K562 (cell line): ENCODE results near the gene KATNB1. TPM values are rescaled to one million over a fixed set of nuclear protein-coding genes. Genes with fewer than 3 reads are reported as not detected.
A peak's percentile ranks its signal among the peaks of the same experiment; 100 is the strongest.

Experiments
- ATF7 ChIP-seq: fragments of 450-650 bp; IDR thresholded peaks from 2 replicates; pipeline ENCODE4 v1.7.1; 2014; ENCODE audit warnings: mild to moderate bottlenecking, moderate library complexity
- MEIS2 ChIP-seq: fragments of 450-650 bp; IDR thresholded peaks from 2 replicates; pipeline ENCODE4 v1.6.1; 2014; ENCODE audit warnings: mild to moderate bottlenecking; ENCODE audit not compliant: partially characterized antibody
- NCOA6 ChIP-seq: fragments of 450-650 bp; IDR thresholded peaks from 2 replicates; pipeline ENCODE4 v1.6.1; 2017; ENCODE audit warnings: mild to moderate bottlenecking
- PML ChIP-seq: IDR thresholded peaks from 2 replicates; pipeline ENCODE4 v1.6.1; 2012; ENCODE audit warnings: low read length, inconsistent platforms
- ZNF175 ChIP-seq: fragments of 200-800 bp; sonication (Bioruptor generic); IDR thresholded peaks from 2 replicates; pipeline ENCODE4 v1.6.1; 2016; ENCODE audit warnings: low read depth, mild to moderate bottlenecking, missing genetic modification characterization, missing compliant biosample characterization
- polyA plus RNA-seq, 8 experiments: library from polyadenylated mRNA; depleted of rRNA in 4 of 8; stranded (reverse) in 5 of 8; unstranded in 3 of 8; fragments of >200 nt; fragmentation: Nextera tagmentation in 2 of 8; fragmentation: Illumina TruSeq in 1 of 8; extraction: Ambion mirVana in 2 of 8; extraction: Trizol in 1 of 8; gene quantifications; 2 replicates each; pipeline versions ENCODE4 v1.2.1 to v1.2.3, GENCODE V29; 2011 to 2014; ENCODE audit warnings: inconsistent platforms in 1 of 8, missing spikeins in 1 of 8
- total RNA-seq, 7 experiments: library from RNA; depleted of rRNA in 6 of 7; stranded (reverse); fragments of >200 nt in 6 of 7; fragmentation: Illumina TruSeq in 2 of 7; extraction: Trizol in 2 of 7; gene quantifications; 2 replicates each; pipeline versions ENCODE4 v1.2.1 to v1.2.3, GENCODE V29; 2011 to 2021; ENCODE audit warnings: low replicate concordance in 1 of 7
- TF ChIP-seq, protein P1 (sequence below): fragments of 450-650 bp; IDR thresholded peaks from 2 replicates; pipeline ENCODE4 v1.6.1; 2016; ENCODE audit warnings: mild to moderate bottlenecking, moderate library complexity
- TF ChIP-seq, protein P2 (sequence below), 2 experiments: fragments of 450-650 bp; formaldehyde crosslinking in 1 of 2; IDR thresholded peaks; 2 replicates each; pipeline versions ENCODE4 v1.4.0 to v1.6.1; 2014 to 2020; ENCODE audit warnings: mild to moderate bottlenecking in 2 of 2, borderline replicate concordance in 1 of 2, low read depth in 1 of 2

The KATNB1 gene
- total and polyA plus RNA-seq, 9 of the 15 experiments (the other 6 are each of a cell fraction or from before 2014, with no cell fraction given), result 1.2 to 52.6 (median 21.9) TPM

DNA sequence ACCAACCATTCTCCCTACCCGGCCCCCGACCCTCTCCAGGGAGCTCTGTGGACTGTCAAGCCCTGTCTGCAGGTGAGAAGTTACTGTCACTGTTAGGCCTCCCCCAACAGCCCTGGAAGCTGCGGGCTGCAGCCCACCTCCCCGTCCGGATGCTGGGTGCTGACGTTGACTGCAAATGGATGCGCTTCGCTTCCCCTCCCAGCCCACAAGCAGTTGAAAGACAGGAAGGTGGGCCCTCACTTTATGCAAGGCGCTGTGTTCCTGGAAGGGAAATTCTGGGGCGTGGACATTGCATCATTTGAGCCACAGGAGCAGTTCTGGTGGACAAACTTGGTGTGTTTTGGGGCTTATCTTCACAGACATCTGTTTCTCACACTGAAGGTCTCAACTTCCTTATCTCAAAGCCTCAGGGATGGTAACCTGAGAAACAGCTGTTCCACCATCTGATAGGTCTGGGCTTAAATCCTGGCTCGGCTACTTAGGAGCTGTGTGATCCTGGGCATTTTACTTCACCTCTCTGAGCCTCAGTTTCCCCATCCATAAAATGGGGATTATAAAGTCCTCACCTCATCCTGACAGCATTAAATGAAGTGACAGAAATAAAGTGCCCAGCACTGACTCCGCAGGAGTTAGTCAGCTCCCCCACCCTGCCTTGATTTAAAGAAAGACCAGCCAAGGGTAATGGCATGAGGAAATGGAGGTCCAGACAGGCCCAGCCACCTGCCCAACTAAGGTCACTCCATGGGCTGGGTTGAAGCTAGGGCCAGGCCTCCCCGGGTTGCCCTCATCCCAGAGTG is 45.6 kb upstream of the KATNB1 start (continued):
- TF ChIP-seq, protein P1, sequence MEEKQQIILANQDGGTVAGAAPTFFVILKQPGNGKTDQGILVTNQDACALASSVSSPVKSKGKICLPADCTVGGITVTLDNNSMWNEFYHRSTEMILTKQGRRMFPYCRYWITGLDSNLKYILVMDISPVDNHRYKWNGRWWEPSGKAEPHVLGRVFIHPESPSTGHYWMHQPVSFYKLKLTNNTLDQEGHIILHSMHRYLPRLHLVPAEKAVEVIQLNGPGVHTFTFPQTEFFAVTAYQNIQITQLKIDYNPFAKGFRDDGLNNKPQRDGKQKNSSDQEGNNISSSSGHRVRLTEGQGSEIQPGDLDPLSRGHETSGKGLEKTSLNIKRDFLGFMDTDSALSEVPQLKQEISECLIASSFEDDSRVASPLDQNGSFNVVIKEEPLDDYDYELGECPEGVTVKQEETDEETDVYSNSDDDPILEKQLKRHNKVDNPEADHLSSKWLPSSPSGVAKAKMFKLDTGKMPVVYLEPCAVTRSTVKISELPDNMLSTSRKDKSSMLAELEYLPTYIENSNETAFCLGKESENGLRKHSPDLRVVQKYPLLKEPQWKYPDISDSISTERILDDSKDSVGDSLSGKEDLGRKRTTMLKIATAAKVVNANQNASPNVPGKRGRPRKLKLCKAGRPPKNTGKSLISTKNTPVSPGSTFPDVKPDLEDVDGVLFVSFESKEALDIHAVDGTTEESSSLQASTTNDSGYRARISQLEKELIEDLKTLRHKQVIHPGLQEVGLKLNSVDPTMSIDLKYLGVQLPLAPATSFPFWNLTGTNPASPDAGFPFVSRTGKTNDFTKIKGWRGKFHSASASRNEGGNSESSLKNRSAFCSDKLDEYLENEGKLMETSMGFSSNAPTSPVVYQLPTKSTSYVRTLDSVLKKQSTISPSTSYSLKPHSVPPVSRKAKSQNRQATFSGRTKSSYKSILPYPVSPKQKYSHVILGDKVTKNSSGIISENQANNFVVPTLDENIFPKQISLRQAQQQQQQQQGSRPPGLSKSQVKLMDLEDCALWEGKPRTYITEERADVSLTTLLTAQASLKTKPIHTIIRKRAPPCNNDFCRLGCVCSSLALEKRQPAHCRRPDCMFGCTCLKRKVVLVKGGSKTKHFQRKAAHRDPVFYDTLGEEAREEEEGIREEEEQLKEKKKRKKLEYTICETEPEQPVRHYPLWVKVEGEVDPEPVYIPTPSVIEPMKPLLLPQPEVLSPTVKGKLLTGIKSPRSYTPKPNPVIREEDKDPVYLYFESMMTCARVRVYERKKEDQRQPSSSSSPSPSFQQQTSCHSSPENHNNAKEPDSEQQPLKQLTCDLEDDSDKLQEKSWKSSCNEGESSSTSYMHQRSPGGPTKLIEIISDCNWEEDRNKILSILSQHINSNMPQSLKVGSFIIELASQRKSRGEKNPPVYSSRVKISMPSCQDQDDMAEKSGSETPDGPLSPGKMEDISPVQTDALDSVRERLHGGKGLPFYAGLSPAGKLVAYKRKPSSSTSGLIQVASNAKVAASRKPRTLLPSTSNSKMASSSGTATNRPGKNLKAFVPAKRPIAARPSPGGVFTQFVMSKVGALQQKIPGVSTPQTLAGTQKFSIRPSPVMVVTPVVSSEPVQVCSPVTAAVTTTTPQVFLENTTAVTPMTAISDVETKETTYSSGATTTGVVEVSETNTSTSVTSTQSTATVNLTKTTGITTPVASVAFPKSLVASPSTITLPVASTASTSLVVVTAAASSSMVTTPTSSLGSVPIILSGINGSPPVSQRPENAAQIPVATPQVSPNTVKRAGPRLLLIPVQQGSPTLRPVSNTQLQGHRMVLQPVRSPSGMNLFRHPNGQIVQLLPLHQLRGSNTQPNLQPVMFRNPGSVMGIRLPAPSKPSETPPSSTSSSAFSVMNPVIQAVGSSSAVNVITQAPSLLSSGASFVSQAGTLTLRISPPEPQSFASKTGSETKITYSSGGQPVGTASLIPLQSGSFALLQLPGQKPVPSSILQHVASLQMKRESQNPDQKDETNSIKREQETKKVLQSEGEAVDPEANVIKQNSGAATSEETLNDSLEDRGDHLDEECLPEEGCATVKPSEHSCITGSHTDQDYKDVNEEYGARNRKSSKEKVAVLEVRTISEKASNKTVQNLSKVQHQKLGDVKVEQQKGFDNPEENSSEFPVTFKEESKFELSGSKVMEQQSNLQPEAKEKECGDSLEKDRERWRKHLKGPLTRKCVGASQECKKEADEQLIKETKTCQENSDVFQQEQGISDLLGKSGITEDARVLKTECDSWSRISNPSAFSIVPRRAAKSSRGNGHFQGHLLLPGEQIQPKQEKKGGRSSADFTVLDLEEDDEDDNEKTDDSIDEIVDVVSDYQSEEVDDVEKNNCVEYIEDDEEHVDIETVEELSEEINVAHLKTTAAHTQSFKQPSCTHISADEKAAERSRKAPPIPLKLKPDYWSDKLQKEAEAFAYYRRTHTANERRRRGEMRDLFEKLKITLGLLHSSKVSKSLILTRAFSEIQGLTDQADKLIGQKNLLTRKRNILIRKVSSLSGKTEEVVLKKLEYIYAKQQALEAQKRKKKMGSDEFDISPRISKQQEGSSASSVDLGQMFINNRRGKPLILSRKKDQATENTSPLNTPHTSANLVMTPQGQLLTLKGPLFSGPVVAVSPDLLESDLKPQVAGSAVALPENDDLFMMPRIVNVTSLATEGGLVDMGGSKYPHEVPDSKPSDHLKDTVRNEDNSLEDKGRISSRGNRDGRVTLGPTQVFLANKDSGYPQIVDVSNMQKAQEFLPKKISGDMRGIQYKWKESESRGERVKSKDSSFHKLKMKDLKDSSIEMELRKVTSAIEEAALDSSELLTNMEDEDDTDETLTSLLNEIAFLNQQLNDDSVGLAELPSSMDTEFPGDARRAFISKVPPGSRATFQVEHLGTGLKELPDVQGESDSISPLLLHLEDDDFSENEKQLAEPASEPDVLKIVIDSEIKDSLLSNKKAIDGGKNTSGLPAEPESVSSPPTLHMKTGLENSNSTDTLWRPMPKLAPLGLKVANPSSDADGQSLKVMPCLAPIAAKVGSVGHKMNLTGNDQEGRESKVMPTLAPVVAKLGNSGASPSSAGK, result no peak
- peak; percentile 98 for TF ChIP-seq ZNF175
- TF ChIP-seq, protein P2, sequence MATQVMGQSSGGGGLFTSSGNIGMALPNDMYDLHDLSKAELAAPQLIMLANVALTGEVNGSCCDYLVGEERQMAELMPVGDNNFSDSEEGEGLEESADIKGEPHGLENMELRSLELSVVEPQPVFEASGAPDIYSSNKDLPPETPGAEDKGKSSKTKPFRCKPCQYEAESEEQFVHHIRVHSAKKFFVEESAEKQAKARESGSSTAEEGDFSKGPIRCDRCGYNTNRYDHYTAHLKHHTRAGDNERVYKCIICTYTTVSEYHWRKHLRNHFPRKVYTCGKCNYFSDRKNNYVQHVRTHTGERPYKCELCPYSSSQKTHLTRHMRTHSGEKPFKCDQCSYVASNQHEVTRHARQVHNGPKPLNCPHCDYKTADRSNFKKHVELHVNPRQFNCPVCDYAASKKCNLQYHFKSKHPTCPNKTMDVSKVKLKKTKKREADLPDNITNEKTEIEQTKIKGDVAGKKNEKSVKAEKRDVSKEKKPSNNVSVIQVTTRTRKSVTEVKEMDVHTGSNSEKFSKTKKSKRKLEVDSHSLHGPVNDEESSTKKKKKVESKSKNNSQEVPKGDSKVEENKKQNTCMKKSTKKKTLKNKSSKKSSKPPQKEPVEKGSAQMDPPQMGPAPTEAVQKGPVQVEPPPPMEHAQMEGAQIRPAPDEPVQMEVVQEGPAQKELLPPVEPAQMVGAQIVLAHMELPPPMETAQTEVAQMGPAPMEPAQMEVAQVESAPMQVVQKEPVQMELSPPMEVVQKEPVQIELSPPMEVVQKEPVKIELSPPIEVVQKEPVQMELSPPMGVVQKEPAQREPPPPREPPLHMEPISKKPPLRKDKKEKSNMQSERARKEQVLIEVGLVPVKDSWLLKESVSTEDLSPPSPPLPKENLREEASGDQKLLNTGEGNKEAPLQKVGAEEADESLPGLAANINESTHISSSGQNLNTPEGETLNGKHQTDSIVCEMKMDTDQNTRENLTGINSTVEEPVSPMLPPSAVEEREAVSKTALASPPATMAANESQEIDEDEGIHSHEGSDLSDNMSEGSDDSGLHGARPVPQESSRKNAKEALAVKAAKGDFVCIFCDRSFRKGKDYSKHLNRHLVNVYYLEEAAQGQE (IDR thresholded peaks at IDR 0.05; ENCODE audit: borderline replicate concordance), result peak; percentile 26; the same call in 1 of the 2 replicates
- TF ChIP-seq, protein P2 (CRISPR knock-in tag; IDR thresholded peaks at IDR 0.05; ENCODE audit: low read depth), result no peak
- TF ChIP-seq ATF7, result peak; percentile 98
- peak; percentile 95 for TF ChIP-seq MEIS2
- peak; percentile 99 for TF ChIP-seq PML
- TF ChIP-seq NCOA6, result no peak
